Fibroblast of pulmonary artery (primary cell): Measurements from ENCODE around the gene PSMD6.

Source experiments
- DNase-seq: peaks from one replicate; pipeline ENCODE4 v3.0.0-alpha.2; 2010; ENCODE audit warnings: low read depth
- H3K4me3 ChIP-seq: replicated peaks from 2 replicates; pipeline ENCODE4 v1.5.1; 2011; ENCODE audit warnings: low read depth, mild to moderate bottlenecking, control low read depth, low read length, moderate library complexity
- TF ChIP-seq, protein P1 (sequence below): IDR thresholded peaks from 2 replicates; pipeline ENCODE4 v1.5.1; 2011; ENCODE audit warnings: mild to moderate bottlenecking, control low read depth, low read length, inconsistent platforms; ENCODE audit errors: missing control alignments

PSMD6 gene

DNA sequence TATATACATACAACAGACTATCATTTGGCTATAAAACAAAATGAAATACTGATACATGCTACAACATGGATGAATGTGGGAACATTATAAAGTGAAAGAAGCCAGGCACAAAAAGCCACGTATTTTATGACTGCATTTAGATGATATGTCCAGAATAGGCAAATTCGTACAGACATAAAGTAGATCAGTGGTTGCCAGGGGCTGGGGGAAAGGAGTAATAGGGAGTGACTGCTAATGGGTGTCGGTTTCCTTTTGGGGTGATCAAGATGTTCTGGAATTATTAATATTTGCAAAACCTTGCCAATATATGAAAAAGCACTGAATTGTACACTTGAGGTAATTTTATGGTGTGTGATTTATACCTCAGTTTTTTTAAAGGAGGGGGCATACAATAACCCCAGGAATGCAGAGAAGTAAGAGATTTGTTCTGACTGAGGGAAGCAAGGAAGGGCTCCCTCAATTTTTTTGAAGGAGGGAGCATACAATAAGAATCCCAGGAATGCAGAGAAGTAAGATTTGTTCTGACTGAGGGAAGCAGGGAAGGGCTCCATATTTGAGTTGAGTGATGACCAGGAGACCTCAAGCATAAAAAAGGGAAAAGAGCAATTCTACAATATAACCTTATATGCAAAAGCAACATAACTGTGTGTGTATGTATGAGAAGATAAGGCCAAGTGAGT lies 6.2 kb downstream of the PSMD6 start:
- TF ChIP-seq, protein P1, sequence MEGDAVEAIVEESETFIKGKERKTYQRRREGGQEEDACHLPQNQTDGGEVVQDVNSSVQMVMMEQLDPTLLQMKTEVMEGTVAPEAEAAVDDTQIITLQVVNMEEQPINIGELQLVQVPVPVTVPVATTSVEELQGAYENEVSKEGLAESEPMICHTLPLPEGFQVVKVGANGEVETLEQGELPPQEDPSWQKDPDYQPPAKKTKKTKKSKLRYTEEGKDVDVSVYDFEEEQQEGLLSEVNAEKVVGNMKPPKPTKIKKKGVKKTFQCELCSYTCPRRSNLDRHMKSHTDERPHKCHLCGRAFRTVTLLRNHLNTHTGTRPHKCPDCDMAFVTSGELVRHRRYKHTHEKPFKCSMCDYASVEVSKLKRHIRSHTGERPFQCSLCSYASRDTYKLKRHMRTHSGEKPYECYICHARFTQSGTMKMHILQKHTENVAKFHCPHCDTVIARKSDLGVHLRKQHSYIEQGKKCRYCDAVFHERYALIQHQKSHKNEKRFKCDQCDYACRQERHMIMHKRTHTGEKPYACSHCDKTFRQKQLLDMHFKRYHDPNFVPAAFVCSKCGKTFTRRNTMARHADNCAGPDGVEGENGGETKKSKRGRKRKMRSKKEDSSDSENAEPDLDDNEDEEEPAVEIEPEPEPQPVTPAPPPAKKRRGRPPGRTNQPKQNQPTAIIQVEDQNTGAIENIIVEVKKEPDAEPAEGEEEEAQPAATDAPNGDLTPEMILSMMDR = no peak
- no peak overlapping the region for H3K4me3 ChIP-seq
- peak; percentile 20 for DNase-seq

DNA sequence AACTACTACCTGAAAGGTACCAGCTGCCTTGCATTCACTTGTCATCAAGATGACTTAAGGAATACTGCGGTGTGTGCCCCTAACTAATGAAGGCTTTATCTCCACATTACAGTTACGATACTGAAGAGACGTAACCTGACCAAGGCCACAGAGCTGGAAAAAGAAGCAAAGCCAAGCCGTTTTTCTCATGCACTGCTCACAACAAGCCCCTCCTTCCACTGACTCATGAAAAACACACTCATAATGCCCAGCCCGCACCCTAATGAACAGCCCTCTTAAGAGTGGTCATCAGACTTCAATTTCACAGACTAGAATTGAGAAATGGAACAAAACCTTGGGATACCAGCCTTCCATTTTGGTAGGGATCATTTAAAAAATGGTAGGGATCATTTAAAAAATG lies 11.6 kb downstream of the PSMD6 start:
- no peak overlapping the region for H3K4me3 ChIP-seq
- TF ChIP-seq, protein P1 = no peak
- peak; percentile 72 for DNase-seq

DNA sequence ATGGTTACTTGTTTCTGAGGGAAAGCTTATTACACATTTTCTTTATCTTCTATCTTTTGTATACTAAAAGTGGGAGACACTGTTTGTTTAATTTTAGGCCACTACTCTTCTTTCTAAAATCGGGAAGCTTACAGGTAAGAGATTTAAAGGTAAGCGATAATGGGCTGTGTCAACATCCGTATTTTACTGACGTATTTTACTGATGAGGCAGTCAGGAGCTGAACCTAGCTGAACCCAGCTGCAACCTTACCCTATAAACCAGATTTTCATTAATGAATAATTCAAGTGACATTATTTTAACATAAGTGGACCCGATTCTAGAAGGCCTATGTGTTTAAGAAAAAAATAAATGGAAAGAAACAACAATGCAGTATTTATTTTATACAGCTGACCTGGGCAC lies 13.1 kb downstream of the PSMD6 start:
- no peak for DNase-seq
- no peak overlapping the region for H3K4me3 ChIP-seq
- TF ChIP-seq, protein P1 = no peak

DNA sequence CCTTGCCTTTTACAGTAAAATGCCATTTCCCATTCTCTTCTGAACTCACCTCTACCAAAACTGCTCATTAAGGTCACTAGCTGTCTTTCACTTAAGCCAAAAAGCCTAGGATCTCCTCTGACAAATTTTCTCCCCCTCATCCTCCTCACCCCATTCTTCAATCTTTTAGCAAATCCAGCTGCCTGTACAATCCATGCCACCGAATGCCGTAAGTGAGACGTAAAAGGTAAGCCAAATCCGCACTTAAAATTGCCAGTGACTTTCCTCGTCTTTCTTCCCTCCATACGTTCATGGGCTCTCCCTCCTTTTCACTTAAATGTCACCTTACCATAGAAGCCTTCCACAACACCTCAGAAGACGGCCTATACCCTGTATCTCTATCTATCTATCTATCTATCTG lies 13.8 kb downstream of the PSMD6 start:
- TF ChIP-seq, protein P1 = no peak
- DNase-seq = no peak
- H3K4me3 ChIP-seq = no peak overlapping the region

DNA sequence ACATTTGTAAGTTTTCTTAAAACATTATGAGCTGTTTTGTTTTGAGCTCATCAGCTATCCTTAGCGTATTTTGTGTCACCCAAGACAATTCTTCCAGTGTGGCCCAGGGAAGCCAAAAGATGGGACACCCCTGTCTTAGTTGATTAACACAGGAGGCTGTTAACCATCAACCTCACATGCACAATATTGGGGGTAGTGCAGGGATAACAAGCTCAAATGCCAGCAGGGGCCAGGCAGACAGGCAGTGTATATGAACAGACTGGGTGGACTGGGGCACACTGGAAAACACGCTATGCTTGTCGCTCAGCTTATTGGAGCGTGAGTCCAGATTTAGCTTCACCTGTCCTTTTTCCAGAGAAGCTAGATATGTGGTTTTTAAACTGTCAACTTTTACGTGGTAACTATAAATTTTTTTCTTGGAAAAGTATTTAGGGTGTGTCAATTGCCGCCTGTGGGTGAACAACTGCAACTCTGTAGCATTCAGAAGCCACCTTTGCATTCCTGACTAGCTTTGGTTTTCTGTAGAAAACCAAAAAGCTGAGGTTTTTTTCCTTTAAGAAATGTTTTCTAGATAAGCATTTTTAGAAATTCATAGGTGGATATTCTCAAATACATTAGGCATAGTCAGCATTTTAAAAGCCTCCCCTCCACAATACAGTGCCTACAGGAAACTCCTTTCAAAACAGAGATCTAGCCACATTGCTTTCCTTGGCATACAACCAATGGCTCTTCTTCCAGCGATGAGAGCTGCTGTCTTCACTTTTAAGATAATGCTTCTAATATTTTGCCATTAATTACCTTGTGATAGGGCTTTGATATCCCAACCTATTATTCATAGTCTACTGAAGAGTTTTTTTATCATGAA lies 14.6 kb downstream of the PSMD6 start:
- H3K4me3 ChIP-seq = no peak overlapping the region
- TF ChIP-seq, protein P1 = no peak
- peak; percentile 35 for DNase-seq

DNA sequence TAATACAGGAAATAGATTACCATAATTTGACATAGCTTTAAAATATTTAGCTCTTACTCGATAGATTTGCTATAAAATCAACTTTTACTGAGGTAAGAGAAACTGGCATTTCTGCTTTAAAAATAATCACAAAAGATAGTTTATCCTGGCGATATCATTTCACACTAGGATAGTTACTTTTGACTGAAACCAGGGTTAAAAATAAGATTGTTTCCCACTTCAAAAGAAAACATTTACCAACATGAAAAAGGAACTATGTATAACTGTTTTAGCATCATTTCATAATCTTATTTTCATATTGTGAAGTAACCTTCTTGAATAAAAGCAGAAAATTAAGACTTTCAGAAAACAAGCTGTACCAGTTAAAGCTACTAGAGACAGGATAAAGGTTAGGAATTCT lies 15.3 kb downstream of the PSMD6 start:
- DNase-seq = no peak
- H3K4me3 ChIP-seq = no peak overlapping the region
- TF ChIP-seq, protein P1 = no peak
